HepG2 (cell line): ENCODE data around the gene LMTK2. TPM values are rescaled to one million over a fixed set of nuclear protein-coding genes. Genes with fewer than 3 reads are reported as not detected.

ENCODE experiments used
- CAMTA2 ChIP-seq: sonication (generic); formaldehyde crosslinking; IDR thresholded peaks from 2 replicates; pipeline ENCODE4 v1.4.0; 2020; ENCODE audit warnings: mild to moderate bottlenecking, missing genetic modification reagents, borderline replicate concordance
- DMTF1 ChIP-seq: sonication (generic); formaldehyde crosslinking; IDR thresholded peaks from 2 replicates; pipeline ENCODE4 v1.4.0; 2020; ENCODE audit warnings: mild to moderate bottlenecking, missing genetic modification reagents
- GLMP ChIP-seq: sonication (generic); formaldehyde crosslinking; IDR thresholded peaks from 2 replicates; pipeline ENCODE4 v1.9.0; 2021; ENCODE audit warnings: missing genetic modification reagents, mild to moderate bottlenecking, borderline replicate concordance
- HDAC6 ChIP-seq: fragments of 200-600 bp; sonication (generic); IDR thresholded peaks from 2 replicates; pipeline ENCODE4 v1.7.0; 2017; ENCODE audit warnings: mild to moderate bottlenecking, antibody characterized with exemption, low read length, low read depth
- KDM1A ChIP-seq: IDR thresholded peaks from 2 replicates; pipeline ENCODE4 v1.6.1; 2016; ENCODE audit warnings: missing compliant biosample characterization
- MXI1 ChIP-seq: IDR thresholded peaks from 3 replicates; pipeline ENCODE4 v1.6.1; 2012; ENCODE audit warnings: low read depth, low read length, inconsistent platforms, borderline replicate concordance
- NCOA1 ChIP-seq: sonication (generic); formaldehyde crosslinking; IDR thresholded peaks from 2 replicates; pipeline ENCODE4 v1.9.0; 2021; ENCODE audit warnings: missing genetic modification reagents
- PLSCR1 ChIP-seq: sonication (generic); formaldehyde crosslinking; IDR thresholded peaks from 2 replicates; pipeline ENCODE4 v1.5.0; 2020; ENCODE audit warnings: missing genetic modification reagents, mild to moderate bottlenecking, borderline replicate concordance
- SIN3B ChIP-seq: fragments of 150-350 bp; IDR thresholded peaks from 2 replicates; pipeline ENCODE4 v1.6.1; 2014; ENCODE audit warnings: low read length
- SP1 ChIP-seq, 2 experiments: fragments of 450-650 bp in 1 of 2; sonication (generic) in 1 of 2; formaldehyde crosslinking in 1 of 2; IDR thresholded peaks; 2 replicates each; pipeline versions ENCODE4 v1.4.0 to v1.6.1; 2016 to 2020; ENCODE audit warnings: missing genetic modification reagents in 1 of 2
- SP140L ChIP-seq: sonication (generic); formaldehyde crosslinking; IDR thresholded peaks from 2 replicates; pipeline ENCODE4 v1.4.0; 2020; ENCODE audit warnings: missing genetic modification reagents, borderline replicate concordance
- SRSF4 ChIP-seq: fragments of 200-400 bp; formaldehyde crosslinking; IDR thresholded peaks from one replicate; pipeline ENCODE4 v1.6.1; 2018; ENCODE audit warnings: mild to moderate bottlenecking, low read depth, low read length, moderate library complexity; ENCODE audit not compliant: poor library complexity, severe bottlenecking
- TAF1 ChIP-seq: sonication (generic); formaldehyde crosslinking; IDR thresholded peaks from 2 replicates; pipeline ENCODE4 v1.4.0; 2020; ENCODE audit warnings: missing genetic modification reagents
- TBL1XR1 ChIP-seq: fragments of 150-350 bp; IDR thresholded peaks from 2 replicates; pipeline ENCODE4 v1.6.1; 2014; ENCODE audit warnings: borderline replicate concordance, low read length; ENCODE audit not compliant: partially characterized antibody
- TBP ChIP-seq: sonication (generic); formaldehyde crosslinking; IDR thresholded peaks from 2 replicates; pipeline ENCODE4 v1.5.0; 2020; ENCODE audit warnings: missing genetic modification reagents
- ZBTB20 ChIP-seq: sonication (generic); formaldehyde crosslinking; IDR thresholded peaks from 2 replicates; pipeline ENCODE4 v1.8.1; 2023; ENCODE audit warnings: missing genetic modification reagents, low read depth, mild to moderate bottlenecking, borderline replicate concordance
- ZBTB26 ChIP-seq: IDR thresholded peaks from 2 replicates; pipeline ENCODE4 v1.6.1; 2016; ENCODE audit warnings: missing compliant biosample characterization, missing genetic modification reagents, borderline replicate concordance
- ZNF205 ChIP-seq: IDR thresholded peaks from 2 replicates; pipeline ENCODE4 v1.6.1; 2018; ENCODE audit warnings: missing biosample characterization, missing genetic modification reagents
- ZNF235 ChIP-seq: sonication (generic); formaldehyde crosslinking; IDR thresholded peaks from 2 replicates; pipeline ENCODE4 v1.8.1; 2023; ENCODE audit warnings: mild to moderate bottlenecking, missing genetic modification reagents, borderline replicate concordance
- ZNF557 ChIP-seq: sonication (generic); formaldehyde crosslinking; IDR thresholded peaks from 2 replicates; pipeline ENCODE4 v1.4.0; 2020; ENCODE audit warnings: missing genetic modification reagents
- ZNF7 ChIP-seq: IDR thresholded peaks from 2 replicates; pipeline ENCODE4 v1.6.1; 2016; ENCODE audit warnings: missing biosample characterization, missing genetic modification reagents
- ZNF710 ChIP-seq: sonication (generic); formaldehyde crosslinking; IDR thresholded peaks from 2 replicates; pipeline ENCODE4 v1.5.0; 2020; ENCODE audit warnings: mild to moderate bottlenecking, missing genetic modification reagents, borderline replicate concordance
- ZNF746 ChIP-seq: sonication (generic); formaldehyde crosslinking; IDR thresholded peaks from 2 replicates; pipeline ENCODE4 v1.8.0; 2022; ENCODE audit warnings: mild to moderate bottlenecking, missing genetic modification reagents
- polyA plus RNA-seq, 8 experiments: library from polyadenylated mRNA; depleted of rRNA in 3 of 8; stranded (reverse) in 7 of 8; unstranded in 1 of 8; fragments of >200 nt; fragmentation: Illumina TruSeq in 4 of 8; extraction: Trizol in 4 of 8; gene quantifications; 2 replicates each; pipeline versions ENCODE4 v1.2.1 to v1.2.3, GENCODE V29; 2011 to 2016; ENCODE audit warnings: low read depth in 4 of 8, missing spikeins in 1 of 8, mixed read lengths in 1 of 8; ENCODE audit not compliant: insufficient read depth in 1 of 8
- total RNA-seq, 5 experiments: library from RNA; depleted of rRNA; stranded (reverse); fragments of >200 nt; fragmentation: Illumina TruSeq; extraction: Trizol; gene quantifications; 2 replicates each; pipeline ENCODE4 v1.2.3, GENCODE V29; 2016; ENCODE audit warnings: low read depth in 1 of 5

Gene LMTK2
- total and polyA plus RNA-seq, 2 of the 13 experiments (the other 11 are each of a cell fraction or from before 2014, with no cell fraction given) = 9.5 to 11.7 TPM

DNA sequence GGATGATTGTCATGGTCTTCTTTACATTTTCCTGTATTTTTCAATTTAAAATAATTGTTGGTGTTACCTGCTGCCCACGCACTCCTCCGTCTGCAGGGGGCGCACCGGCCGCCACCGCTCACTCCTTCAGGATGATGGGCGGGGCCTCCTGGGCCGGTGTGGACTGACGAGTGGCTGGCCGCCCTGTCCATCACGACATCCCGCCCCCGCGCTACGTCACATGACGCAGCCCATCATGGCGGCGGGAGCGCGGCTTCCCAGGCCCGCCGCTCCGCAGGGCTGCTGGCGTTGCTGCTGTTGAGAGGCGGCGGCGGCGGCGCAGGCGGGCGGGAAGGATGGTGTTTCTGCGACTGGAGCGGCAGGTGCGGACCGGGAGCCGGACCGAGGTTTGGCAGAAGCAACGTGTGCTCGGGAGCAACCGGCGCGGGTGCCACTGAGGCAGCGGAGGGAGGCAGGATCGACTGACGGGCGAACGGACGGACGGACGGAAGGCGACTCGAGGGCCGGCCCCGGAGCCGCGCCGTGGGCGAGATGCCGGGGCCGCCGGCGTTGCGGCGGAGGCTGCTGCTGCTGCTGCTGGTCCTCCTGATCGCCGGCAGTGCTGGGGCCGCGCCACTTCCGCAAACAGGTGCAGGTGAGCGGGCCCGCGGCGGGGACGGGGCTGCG is at the start of gene LMTK2 (continued):
- no peak for TF ChIP-seq GLMP (CRISPR knock-in tag)
- no peak for TF ChIP-seq HDAC6
- TF ChIP-seq SIN3B = peak; percentile 76
- peak; percentile 81; the same call in 1 of the 3 replicates for TF ChIP-seq MXI1
- no peak for TF ChIP-seq SRSF4
- no peak for TF ChIP-seq ZNF7
- TF ChIP-seq SP140L (CRISPR knock-in tag) = no peak
- peak; percentile 83; the same call in 1 of the 2 replicates for TF ChIP-seq CAMTA2 (CRISPR knock-in tag)
- no peak; the same call in 1 of the 2 replicates for TF ChIP-seq ZBTB20 (CRISPR knock-in tag)
- TF ChIP-seq ZNF710 = no peak
- no peak for TF ChIP-seq TBL1XR1
- TF ChIP-seq ZNF235 (CRISPR knock-in tag) = peak; percentile 66; the same call in 1 of the 2 replicates
- no peak for TF ChIP-seq NCOA1
- peak; percentile 97 for TF ChIP-seq TAF1 (CRISPR knock-in tag)
- peak; percentile 55; the same call in 1 of the 2 replicates for TF ChIP-seq ZNF205
- TF ChIP-seq KDM1A (CRISPR knock-in tag) = no peak
- no peak for TF ChIP-seq ZNF746 (CRISPR knock-in tag)
- no peak for TF ChIP-seq DMTF1
- TF ChIP-seq SP1 (IDR thresholded peaks at IDR 0.05) = no peak
- peak; percentile 99 for TF ChIP-seq SP1 (CRISPR knock-in tag; IDR thresholded peaks at IDR 0.05)
- no peak for TF ChIP-seq ZNF557
- TF ChIP-seq ZBTB26 (CRISPR knock-in tag) = no peak
- TF ChIP-seq TBP (CRISPR knock-in tag) = no peak
- TF ChIP-seq PLSCR1 (CRISPR knock-in tag) = no peak
